ENCODE data around the gene LPIN3.

LPIN3 gene

DNA sequence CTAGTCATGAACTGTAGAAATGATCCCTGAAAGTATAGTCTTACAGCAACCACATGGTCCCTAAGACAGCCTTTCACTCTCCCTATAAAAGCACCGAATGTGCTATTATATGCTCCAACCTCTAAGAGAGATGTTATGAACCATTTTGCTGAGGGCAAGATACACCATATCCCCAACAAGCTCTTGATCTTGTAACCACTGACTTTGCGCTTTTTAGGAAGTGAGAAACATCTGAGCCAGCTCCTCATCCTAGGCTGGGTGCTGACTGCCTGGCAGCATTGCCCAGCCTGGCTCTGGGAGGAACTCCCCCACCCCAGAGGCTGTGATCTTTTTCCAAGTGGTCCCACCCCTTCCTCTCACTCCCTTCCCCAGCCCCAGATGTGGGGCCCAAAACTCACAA lies 29.1 kb downstream of the LPIN3 start:
- no peak for DNase-seq

DNA sequence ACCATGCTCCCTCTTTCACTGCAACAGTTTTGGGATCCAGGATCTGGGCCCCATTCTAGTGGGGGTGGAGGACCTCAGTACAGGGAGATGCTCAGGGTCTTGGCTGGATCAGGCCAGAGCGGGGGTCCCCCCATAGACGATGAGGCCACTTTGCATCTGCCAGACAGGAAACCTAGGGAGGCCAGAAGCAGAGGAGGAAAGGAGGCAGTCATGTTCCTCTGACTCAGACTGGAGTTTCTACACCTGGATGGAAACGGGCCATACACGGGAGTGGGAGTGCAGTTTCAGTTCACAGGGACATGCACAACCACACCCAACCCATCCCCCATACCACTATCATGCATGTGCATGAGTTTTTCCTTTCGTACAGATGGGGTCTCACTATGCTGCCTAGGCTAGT lies 29.6 kb downstream of the LPIN3 start:
- no peak for DNase-seq

DNA sequence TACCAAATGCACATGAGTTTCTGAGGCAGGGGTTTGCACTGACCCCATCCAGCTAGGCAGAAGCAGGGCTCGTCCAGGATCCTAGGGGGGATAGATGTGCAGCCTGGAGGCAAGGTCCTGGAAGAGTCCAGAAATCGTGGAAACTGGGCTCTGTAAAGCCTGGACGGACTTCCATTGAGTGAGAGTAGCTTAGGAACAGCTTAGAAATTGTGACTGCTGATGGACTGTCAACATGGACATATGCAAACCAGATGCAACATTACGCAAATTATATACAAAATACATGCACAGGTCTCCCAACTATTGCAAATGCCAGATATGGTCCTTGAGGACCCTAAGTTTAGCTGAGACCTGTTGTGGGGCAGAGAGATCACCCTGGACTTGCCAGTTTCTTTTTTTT lies 30.8 kb downstream of the LPIN3 start:
- no peak for DNase-seq

DNA sequence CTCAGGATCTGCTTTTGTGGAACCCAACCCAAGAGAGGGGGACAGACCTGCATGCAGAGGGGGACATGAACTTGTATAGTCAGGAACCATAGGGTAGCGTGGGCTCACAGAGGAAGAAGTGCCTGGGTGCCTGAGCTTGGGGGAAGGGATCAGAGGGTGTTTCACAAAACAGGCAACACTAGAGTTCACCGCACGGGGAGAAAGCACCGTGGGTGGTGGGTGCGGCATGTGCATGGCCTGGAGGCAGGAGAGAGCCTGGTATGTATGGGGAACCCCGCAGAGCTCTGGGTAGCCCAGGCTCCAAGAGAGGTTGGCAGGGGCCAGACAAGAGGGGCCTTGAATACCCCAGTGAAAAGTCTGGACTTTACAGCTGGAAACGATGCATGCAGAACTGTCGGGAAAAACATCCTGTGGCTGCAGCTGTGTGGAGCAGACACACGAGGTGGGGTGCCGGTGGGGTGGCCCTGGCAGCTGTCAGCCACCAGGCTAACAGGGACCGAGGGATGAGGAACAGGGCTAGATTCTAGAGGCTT lies 32.7 kb downstream of the LPIN3 start:
- DNase-seq: no peak

DNA sequence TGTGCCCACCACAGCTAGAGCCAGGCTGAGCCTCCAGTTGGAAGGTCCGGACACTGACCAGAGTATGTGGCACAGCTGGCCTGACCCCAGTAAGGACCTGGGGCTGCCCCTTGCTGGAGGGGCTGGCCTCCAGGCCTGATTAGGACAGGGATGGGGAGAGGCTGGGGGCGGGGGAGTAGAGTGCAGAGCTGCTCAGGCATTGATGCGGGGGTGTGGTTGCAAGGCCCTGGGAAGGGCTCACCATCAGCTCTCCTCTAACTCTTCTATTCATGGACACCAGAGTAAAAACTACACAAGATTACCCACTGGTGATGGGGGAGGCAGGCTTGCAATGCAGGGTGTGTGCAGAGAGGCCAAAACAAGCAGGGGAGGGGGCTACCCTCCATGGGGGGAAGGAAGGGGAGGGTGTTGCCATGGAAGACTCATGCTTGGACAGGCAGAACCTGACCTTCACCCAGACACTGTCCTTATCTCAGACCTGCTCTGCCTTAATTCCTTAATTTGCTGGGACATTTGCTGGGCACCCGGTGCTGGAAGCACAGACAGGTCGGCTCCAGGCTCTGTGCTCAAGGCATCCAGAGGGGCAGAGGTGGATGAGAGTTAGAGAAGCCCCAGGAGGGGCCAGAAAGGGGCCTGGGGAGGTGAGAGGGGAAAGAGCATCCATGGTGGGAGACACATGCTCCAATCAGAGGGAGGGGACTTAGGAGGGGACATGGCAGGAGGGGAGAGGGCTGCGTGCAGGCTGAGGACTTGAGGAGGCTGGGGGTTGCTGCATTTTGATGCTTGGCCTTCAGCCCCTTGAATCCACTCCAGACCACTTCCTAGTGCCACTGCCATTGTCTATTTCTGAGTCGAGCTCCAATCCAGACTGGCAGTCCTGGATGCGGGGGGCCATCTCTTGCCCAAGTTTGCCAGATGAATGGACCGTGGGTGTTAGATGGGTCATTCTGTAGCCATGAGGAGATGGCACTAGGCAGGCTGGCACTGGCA lies 33.6 kb downstream of the LPIN3 start:
- no peak for DNase-seq

DNA sequence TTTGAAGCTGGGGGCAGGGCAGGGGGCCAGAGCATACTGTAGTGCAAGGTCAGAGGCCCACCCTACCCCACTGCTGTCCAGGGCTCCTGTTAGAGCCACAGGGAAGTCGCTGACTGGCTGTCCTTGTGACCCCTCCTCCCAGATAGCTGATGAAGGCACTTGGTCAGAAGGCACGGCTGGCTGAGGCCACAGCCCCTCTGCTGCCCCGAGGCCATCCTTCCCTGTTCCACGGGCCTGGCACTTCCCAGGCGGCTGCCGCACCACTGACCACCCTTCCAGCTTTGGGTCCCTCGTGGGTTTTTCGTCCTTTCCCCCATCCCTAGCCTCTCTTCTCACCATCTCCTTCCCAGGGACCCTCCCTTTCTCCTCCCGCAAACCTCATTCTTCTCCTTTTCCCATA lies 35.2 kb downstream of the LPIN3 start:
- no peak for DNase-seq

DNA sequence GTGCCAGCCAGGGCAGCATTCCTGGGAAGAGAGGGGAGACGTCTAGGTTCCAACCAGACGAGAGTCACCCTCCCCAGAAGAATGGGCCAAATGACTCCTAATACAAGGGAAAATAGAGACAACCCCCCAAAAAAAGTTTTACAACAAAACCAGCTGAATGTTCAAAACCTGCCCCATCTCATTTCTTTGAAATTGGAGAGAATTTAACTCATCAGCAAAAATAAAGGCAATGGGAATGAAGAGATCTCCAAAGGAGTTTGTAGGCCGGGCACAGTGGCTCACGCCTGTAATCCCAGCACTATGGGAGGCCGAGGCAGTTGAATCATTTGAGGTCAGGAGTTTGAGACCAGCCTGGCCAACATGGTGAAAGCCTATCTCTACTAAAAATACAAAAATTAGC lies 35.7 kb downstream of the LPIN3 start:
- no peak for DNase-seq

DNA sequence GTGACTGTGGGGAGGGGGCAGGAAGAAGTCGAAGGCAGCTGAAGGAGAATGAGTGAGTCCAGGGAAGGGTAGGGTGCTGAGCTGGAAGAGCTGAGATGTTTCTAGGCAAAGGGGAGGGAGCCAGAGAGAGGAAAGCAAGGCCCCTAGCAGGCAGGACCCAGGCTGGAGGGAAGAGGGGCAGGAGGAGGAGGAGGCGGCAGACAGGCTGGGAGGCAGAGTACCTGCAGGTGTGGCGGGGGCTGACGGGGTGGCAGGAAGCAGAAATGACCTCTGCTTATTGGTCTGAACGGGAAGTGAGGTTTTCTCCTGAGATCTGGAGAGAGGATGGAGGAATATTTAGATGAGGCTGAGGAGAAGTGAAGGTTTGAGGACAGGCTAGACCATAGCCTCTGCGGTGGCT lies 36.7 kb downstream of the LPIN3 start:
- DNase-seq: no peak

DNA sequence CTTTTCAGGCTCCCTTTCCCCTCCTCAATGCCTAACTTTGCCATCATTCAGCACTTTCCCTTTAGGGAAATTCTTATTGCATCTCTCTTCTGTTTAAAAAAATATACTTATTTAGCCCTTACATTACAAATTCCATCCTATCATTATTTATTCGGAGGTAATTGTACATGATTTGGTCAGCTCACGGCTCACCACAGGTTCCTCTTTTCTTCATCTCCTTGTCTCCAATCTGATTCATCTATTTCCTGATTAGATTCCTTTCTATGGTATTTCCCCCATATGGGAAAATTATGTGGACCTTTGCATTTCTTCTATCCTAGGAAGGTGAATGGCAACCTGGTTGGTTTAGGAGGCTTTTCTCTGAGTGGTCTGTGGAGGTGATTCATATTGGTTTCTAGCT lies 38.9 kb downstream of the LPIN3 start:
- no peak for DNase-seq

DNA sequence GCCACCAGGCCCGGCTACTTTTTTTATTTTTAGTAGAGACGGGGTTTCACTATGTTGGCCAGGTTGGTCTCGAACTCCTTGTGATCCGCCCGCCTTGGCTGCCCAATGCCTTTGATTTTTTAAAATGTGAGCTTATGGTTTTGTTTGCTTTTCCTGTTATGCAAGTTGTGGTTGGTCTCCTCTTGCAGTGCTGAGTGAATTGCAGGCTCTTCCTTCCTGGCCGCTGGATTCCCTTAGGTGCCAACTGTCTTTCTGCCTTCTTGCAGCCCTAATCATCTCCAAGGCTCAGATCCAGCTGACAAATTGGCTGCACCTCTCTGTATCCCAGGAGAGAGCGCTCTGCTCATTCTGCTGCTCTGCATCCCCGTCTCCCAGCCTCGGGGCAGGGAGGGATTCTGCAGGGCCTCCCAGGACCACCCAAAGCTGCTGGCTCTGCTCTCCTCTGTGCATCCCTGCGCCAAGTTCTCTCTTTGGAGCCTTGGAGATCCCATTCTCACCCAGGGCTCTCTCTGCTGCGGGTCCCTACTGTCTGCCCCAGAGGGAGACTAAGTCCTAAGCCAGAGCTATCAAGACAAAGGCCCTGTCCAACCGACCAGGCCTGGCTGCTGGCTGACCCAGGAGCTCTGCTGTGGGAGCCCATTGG lies 40.1 kb downstream of the LPIN3 start:
- no peak for DNase-seq

DNA sequence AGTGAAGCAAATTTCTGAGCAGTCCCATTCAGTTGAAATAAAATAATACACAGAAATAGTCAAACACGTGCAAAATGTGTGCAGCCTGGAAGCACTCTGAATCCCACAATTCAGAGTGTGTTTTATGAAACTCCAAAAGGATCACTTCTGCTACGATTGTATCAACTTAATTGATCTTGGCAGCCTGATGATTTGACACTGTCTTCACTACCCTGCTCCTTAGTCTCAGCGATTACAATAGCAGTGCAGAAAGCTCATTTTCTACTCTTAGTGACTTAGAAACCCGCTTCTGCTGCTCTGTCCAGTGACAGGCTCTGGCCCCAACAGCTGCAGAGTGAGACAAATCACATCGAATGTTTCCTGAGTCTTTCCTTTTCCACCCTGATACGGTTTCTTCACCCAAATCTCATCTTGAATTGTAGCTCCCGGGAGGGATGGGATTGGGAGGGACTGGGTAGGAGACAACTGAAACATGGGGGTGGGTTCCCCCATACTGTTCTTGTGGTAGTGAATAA lies 42.2 kb downstream of the LPIN3 start:
- DNase-seq: no peak

DNA sequence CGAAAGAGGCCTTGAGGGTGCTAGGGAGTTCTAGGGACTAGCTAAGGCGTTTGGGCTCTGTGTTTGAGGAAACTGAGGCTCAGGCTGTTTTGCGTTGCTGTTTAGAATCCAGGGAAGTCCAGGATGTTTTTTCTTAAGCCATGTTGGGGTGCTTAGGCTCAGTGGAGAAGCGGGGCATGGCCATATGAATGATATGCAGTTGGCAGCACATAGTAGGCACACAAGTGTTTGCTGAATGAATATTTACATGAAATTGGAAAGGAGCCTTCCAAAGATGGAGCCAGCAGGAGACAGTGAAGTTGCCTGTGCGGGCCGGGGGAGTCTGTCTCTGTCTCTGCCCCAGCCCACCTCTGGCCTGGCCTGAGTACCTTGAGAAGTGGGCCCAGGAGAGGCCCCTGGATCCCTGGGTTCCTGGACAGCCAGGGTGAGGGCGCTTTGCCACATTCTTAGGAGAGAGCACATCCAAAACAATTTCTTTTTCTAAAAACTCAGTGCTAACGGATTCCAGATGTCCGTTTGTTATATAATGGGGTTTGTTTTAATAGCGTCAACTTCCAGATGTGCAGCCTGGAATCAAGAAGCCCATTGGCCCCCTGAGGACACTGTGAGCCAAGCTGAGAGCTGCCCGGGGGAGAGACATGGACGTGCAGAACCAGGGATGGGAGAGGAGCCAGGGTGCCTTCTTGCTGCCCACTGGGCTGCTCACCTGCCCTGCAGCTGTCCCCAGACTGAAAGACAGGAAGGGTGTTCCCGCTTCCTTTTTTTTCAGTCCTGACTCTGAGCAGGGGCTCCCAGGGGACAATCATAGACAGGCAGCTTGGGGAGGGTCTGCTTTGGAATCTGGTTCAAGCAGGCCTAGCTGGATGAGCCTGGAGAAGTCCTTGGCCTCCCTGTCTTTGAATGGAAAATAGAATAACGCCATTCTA lies 46.1 kb downstream of the LPIN3 start:
- no peak for DNase-seq

DNA sequence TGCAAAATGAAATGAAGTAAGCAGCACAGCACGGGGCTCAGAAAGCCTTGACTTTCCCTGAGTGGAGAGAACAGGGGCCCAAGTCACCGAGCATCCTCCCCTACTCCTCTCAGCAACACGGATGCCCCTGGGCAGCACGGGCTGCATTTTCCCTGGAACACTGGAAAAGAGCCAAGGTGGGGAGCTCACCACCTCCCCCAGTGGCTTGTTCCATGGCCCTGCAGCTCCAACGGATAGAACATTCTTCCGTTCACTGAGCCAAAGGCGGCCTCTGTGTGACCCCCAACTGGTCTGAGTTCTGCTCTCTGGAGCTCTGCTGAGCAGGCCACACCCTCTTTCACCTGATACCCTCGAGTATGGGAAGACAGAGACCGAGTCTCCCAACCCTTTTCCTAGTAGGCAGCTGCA lies 46.8 kb downstream of the LPIN3 start:
- DNase-seq: no peak

DNA sequence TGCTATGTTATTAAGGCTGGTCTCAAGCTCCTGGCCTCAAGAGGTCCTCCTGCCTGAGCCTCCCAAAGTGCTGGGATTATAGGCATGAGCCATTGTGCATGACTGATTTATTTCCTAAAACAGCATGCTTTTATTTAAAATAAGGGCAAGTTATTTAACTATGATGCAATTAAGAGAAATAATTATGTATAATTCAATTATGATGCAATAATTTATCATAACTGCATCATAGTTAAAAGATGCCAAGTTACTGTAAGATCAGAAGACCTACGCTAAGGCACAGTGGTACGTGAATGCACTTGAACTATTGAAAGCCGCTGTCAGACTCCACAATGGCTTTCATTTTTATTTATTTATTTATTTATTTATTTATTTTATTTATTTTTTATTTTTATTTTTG lies 50.3 kb downstream of the LPIN3 start:
- no peak for DNase-seq

DNA sequence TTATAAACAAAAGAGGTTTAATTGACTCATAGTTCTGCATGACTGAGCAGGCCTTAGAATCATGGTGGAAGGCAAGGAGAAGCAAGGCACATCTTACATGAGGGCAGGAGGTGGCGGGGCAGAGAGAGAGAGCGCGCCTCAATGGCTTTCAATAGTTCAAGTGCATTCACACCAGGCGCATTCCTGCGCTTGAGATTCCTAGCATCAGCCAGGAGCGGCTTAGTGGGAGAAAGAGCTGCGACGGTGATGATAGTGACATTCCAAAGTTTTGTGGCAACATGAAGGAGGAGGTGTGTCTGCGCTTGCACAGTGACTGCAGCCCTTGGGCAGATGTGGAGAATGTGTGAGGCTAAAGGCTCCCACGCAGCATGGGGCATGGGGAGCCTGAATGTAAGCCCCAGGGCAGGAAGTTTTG lies 51.0 kb downstream of the LPIN3 start:
- no peak for DNase-seq

DNA sequence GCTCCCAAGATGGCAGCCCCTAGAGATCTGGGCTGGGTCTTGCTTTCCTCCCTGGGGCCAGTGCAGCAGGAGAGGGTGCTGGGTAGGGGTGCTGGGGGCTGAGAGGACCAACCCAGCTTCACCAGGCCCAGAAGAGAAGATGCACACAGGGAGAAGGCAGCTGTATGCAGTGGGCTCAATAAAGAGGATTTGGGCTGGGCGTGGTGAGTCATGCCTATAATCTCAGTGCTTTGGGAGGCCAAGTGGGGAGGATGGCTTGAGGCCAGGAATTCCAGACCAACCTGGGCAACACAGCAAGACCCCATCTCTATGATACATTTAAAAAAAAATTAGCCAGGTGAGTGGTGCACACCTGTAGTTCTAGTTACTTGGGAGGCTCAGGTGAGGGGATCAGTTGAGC lies 51.7 kb downstream of the LPIN3 start:
- no peak for DNase-seq

DNA sequence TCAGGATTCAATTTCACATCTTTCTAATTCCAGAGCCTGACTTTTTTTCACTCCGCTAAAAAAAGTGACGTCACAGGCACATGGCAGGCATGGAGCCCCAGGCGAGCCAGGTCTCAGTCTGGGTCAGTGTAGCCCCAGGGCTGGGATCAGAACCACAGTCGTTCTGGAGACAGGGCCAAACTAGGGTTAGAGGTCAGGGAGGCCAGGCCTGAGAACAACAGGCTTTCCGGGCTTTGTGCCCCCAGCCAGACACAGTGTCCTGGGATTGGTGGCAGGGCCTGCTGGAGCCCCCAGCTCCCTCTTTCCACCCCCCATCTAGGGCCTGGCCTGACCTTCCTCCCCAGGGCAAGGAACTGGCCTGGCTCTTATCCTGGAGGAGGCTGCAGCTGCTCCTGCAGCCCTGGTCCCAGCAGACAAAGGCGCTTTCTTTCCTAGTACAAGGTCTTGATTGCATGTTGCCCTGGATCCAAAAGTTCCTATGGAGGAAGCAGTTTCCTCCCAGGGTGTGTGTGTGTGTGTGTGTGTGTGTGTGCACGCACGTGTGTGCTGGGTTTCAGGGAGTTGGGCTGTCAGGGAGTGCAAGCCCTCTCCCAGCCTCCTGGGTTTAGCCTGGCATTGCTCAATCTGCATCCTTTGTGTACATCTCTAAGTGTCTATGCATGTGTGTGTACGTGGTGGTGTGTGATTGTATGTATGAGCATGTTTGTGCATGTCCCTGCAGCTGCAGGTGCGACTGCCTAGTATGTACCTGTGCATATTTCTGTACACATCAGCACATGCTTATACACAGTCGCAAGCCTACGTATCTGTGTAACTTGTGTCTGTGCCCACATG lies 52.5 kb downstream of the LPIN3 start:
- DNase-seq: no peak

DNA sequence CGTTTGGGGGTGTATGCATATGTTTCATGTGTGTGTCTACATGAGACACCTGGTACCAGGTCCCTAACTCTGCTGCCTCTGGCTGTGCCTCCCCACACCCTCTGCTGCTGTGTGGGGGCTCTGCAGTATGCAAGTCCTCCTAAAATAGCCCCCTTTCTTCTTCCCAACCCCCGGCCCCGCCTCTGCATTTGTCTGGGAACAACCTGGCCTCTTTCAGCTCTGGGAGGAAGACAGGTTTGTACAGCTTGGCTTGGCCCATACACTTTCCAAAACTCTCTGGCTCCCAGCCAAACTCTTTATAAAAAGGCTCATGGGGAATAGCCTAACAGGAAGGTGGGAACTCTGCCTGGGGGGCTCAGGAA lies 53.1 kb downstream of the LPIN3 start:
- DNase-seq: no peak

DNA sequence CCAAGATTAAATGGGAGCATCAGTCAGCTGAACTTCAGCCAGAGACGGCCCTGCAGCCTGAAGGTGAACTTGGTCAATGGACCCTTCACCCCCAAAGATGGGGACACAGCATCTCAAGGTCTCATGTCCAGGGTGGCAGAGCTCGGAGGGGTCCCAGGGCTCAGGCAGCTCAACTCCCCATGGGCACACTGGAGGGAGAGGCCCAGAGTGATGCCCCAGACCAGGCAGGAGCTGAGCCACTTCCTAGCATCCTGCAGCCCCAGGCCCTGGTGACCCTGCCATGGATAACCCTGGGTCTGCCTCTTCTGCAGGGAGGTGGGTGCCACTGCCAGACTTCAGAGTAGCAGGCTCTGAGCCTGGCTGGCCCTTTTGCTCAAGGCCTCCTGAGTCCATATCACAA lies 53.5 kb downstream of the LPIN3 start:
- no peak for DNase-seq

DNA sequence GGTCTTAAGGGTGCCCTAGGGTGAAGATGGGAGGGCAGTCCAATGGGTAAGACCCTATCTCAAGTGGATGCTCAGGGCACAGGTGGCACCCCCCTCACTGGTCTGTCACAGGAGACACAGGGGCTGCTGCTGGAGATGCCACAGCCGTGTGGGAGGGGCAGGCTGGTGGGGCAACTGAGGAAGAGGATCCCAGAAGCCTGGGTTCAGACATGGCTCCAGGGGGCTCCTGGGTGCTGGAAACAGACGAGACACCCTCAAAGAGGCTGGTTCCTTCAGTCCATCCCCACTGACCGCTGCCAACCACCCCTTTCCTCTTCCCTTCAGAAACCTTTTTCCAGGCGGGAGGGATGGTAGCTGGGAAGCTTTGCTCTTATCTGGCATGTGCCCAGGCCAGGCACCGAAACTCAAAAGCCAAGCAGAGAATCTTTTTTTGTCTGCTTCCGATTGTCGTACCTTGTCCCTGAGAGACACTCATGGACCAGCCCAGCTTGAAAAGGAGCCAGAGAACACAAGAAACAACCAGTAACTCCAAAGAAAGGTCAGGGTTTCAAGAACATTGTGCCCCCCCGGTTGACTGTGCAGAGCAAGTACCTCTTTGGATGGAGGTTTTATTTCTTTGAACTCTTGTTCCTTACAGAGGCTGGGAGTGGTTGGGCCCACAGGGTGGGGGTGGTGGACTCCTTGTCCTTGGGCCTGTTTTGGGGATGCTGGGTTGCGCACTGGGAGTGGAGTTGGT lies 54.5 kb downstream of the LPIN3 start:
- no peak for DNase-seq
